ENCODE results near the gene GNGT2. TPM values are rescaled to one million over a fixed set of nuclear protein-coding genes. Genes with fewer than 3 reads are reported as not detected.

The GNGT2 gene
- total RNA-seq, 4 donors from 2014 or later = 1.2 TPM; not detected in 2

DNA sequence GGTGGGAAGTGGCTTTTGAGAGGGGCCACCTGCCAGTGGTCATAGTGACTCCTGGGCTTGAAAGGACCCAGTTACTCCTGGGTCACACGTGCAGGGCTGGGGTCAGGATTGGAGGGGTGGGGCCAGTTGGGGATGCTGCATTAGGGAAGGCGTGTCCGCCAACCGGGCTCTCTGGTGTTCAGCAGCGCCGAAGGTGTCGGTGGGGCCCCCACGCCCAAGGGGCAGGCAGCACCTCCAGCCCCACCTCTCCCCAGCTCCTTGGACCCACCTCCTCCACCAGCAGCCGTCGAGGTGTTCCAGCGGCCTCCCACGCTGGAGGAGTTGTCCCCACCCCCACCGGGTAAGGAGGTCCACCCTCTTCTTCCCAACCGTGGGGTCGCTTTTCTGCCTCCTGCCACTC lies 9.6 kb upstream of the GNGT2 start:
- Histone ChIP-seq H3K9me3 (no peaks in the 10 kb centered on the region), H3K27ac (peak overlapping the region in 1 of 4 donors; percentile 5), H3K36me3 (no peaks in the 10 kb centered on the region), H3K4me3 (no peak overlapping the region), H3K4me1 (peaks cover 0 to 46% (median 21%) of the 10 kb centered on the region in 3 donors), H3K27me3 (peaks cover 79% of the 10 kb centered on the region)
- TF ChIP-seq, protein P1, sequence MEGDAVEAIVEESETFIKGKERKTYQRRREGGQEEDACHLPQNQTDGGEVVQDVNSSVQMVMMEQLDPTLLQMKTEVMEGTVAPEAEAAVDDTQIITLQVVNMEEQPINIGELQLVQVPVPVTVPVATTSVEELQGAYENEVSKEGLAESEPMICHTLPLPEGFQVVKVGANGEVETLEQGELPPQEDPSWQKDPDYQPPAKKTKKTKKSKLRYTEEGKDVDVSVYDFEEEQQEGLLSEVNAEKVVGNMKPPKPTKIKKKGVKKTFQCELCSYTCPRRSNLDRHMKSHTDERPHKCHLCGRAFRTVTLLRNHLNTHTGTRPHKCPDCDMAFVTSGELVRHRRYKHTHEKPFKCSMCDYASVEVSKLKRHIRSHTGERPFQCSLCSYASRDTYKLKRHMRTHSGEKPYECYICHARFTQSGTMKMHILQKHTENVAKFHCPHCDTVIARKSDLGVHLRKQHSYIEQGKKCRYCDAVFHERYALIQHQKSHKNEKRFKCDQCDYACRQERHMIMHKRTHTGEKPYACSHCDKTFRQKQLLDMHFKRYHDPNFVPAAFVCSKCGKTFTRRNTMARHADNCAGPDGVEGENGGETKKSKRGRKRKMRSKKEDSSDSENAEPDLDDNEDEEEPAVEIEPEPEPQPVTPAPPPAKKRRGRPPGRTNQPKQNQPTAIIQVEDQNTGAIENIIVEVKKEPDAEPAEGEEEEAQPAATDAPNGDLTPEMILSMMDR (IDR thresholded peaks at IDR 0.05) = no peak
- no peak for TF ChIP-seq POLR2AphosphoS5 (IDR thresholded peaks at IDR 0.05)
- TF ChIP-seq EP300 (IDR thresholded peaks at IDR 0.05) = no peak
- TF ChIP-seq POLR2A (IDR thresholded peaks at IDR 0.05) = no peak
- no peak for ATAC-seq
- 49 to 100% methylated on average over 2 to 3 of the region's 15 CpGs for WGBS, 2 donors (ENCODE audit: low coverage in 1 of 2)

DNA sequence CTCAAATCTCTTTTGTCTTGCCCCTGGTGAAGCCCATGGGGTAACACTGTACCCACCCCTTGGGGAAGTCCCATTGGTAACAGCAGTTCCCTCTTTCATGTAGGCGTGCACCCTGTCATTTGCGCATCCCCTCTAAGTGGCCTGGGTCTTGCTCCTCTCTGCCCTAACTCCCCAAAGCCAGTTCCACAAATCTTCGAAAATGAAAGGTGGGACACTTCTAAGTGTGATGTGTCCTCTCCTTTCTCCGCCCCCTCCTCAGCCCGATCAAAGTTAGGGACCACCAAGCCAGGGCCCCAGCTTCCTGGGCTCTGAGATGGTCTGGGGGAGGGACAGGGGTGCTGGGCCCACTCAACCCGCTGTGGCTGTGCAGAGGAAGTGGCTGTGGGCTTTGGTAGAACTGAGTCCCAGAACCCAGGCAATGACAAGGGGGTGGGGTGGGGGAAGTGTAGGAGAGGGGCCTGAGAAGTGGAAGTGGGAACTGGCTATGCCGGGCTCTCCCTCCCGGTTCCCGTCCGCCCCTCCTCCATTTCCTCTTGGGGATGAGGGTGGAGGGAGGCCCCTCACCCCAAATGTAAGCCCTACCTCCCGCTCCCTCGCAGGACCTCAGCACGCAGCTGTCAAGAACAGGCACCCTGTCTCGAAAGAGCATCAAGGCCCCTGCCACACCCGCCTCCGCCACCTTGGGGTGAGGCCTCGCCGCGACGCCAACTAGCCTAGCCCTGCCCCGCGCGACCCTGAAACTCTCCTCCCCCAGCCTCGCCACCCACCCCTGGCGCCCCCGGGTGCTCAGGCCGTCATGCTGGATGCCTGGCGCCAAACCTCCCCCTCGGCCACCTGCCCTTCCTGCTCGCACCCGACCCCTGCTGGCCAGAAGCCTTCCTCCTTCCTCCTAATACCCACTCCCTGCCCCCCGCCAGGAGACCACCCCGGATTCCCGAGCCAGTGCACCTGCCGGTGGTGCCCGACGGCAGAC lies 8.9 kb upstream of the GNGT2 start:
- TF ChIP-seq, protein P1 (IDR thresholded peaks at IDR 0.05) = peak in 1 of 4 experiments; percentile 23
- no peak for TF ChIP-seq EP300 (IDR thresholded peaks at IDR 0.05)
- TF ChIP-seq POLR2AphosphoS5 (IDR thresholded peaks at IDR 0.05) = no peak
- no peak for TF ChIP-seq POLR2A (IDR thresholded peaks at IDR 0.05)
- no peak for ATAC-seq
- Histone ChIP-seq H3K36me3 (no peaks in the 10 kb centered on the region), H3K4me3 (no peak overlapping the region), H3K27me3 (peaks cover 71% of the 10 kb centered on the region), H3K27ac (peak overlapping the region in 1 of 4 donors; percentile 5), H3K4me1 (peaks cover 0 to 46% (median 16%) of the 10 kb centered on the region in 3 donors), H3K9me3 (no peaks in the 10 kb centered on the region)
- 72 to 93% methylated on average over 3 to 6 of the region's 37 CpGs for WGBS, 2 donors (ENCODE audit: low coverage in 1 of 2)

DNA sequence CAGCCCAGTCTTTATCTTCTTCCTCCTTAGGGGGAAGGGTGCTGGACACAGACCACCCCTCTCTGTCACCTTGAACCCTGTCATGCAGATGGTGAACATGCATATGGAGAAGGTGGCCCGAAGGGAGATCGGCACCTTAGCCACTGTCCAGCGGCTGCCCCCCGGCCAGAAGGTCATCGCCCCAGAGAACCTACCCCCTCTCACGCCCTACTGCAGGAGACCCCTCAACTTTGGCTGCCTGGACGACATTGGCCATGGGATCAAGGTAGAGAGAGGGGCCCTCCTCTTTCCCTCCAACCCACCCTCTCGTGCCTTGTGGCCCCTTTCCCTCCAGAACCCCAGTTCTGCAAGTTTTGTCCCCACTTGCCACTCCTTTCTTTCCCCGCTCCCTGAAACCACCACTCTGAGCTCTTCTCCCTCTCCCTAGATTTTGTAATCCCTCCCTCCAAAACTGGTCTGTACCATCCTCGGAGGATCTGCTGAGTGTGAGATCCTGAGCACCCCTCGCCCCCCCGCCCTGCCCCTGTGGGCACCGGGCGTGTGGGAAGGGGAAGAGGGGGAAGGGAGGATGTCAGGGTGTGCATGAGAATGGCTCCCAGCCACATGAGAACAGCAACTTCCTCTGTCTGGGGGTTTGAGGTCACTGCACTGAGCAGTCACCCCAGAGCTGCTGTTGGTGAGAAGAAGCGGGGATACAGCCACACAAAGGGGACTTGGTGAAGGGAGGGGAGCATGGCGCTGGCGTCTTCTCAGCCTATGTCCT lies 7.5 kb upstream of the GNGT2 start:
- no peak overlapping the region for H3K4me3 ChIP-seq
- peak overlapping the region in 2 of 4 donors; percentile 26 to 31 for H3K27ac ChIP-seq
- H3K9me3 ChIP-seq = no peaks in the 10 kb centered on the region
- ATAC-seq = peak; percentile 41
- no peaks in the 10 kb centered on the region for H3K36me3 ChIP-seq
- WGBS, 2 donors (ENCODE audit: low coverage in 1 of 2) = 50 to 79% methylated on average over 1 to 5 of the region's 17 CpGs
- H3K4me1 ChIP-seq = peaks cover 0 to 33% (median 7%) of the 10 kb centered on the region in 3 donors
- TF ChIP-seq POLR2A (IDR thresholded peaks at IDR 0.05) (no peak), EP300 (IDR thresholded peaks at IDR 0.05) (no peak), POLR2AphosphoS5 (IDR thresholded peaks at IDR 0.05) (no peak)
- TF ChIP-seq, protein P1 (IDR thresholded peaks at IDR 0.05) = no peak
- H3K27me3 ChIP-seq = peaks cover 58% of the 10 kb centered on the region

- peak; percentile 78 for ATAC-seq
- Histone ChIP-seq H3K9me3 (no peaks in the 10 kb centered on the region), H3K27ac (peak overlapping the region in 1 of 4 donors; percentile 26), H3K4me1 (peaks cover 0 to 33% (median 7%) of the 10 kb centered on the region in 3 donors), H3K36me3 (no peaks in the 10 kb centered on the region), H3K27me3 (peaks cover 50% of the 10 kb centered on the region), H3K4me3 (no peak overlapping the region)
- WGBS, 2 donors (ENCODE audit: low coverage in 1 of 2) = 63 to 67% methylated on average over 3 to 9 of the region's 11 CpGs
- TF ChIP-seq POLR2AphosphoS5 (IDR thresholded peaks at IDR 0.05) = no peak
- TF ChIP-seq, protein P1 (IDR thresholded peaks at IDR 0.05) = no peak
- no peak for TF ChIP-seq EP300 (IDR thresholded peaks at IDR 0.05)
- no peak for TF ChIP-seq POLR2A (IDR thresholded peaks at IDR 0.05)
Measured at GRCh38 chr17:49216953-49217650, 6.7 kb upstream of the GNGT2 start.

All from gastroesophageal sphincter (tissue), 4 donors.